Measurements from ENCODE around the gene CNTNAP2. TPM values are rescaled to one million over a fixed set of nuclear protein-coding genes. Genes with fewer than 3 reads are reported as not detected.

Gene CNTNAP2
- total and polyA plus RNA-seq, 2 of the 8 experiments (the other 6 are each of a cell fraction or from before 2014, with no cell fraction given) = 27.9 to 71.0 TPM

DNA sequence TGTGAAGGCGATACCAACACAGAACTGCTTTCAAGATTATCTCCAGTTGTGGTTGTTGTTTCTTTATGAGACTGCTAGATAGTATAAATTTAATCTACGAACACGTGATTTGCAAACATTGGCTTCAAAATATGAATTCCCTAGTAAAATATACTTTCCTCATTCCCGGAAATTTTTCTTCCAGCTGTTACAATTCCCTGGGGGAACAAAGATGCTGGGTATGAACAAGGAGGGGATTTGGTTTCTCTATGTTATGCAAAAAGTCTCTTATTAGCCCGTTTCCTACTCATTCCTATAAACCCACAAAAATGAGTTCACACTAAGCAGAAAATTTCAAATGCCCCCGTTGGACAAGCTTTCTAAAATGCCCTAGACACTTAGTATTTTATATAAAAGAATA, 928.3 kb downstream of the CNTNAP2 start:
- TF ChIP-seq CTBP2 (IDR thresholded peaks at IDR 0.05; ENCODE audit: borderline replicate concordance, insufficient read depth, insufficient read length, low read length) (no peak), TCF12 (IDR thresholded peaks at IDR 0.05; ENCODE audit: low read depth, low read length) (no peak), EZH2 (IDR thresholded peaks at IDR 0.05; ENCODE audit: low read depth, low read length, severe bottlenecking) (no peak), TAF7 (optimal IDR thresholded peaks at IDR 0.05; ENCODE audit: borderline replicate concordance, low read depth, low read length) (no peak), GTF2F1 (IDR thresholded peaks at IDR 0.05; ENCODE audit: borderline replicate concordance, low read depth, low read length) (no peak), CHD1 (IDR thresholded peaks at IDR 0.05; ENCODE audit: low read depth, low read length) (no peak), CEBPB (IDR thresholded peaks at IDR 0.05; ENCODE audit: low read depth, low read length) (no peak), ATF2 (IDR thresholded peaks at IDR 0.05; ENCODE audit: low read length) (no peak), JUND (IDR thresholded peaks at IDR 0.05; ENCODE audit: low read length) (no peak), CREB1 (IDR thresholded peaks at IDR 0.05) (no peak), CHD2 (IDR thresholded peaks at IDR 0.05; ENCODE audit: low read length) (no peak), EP300 (IDR thresholded peaks at IDR 0.05; ENCODE audit: borderline replicate concordance in 1 of 2, low read depth in 2 of 2, low read length in 2 of 2) (no peak)

More for the DNA sequence above, 928.3 kb downstream of the CNTNAP2 start:
- H3K23ac ChIP-seq (ENCODE audit: insufficient read length) = no peak overlapping the region
- no peaks in the 10 kb centered on the region for H3K36me3 ChIP-seq (ENCODE audit: control insufficient read depth in 2 of 4, insufficient read depth in 4 of 4, low read length in 3 of 4)
- H3K56ac ChIP-seq (replicated peaks; ENCODE audit: insufficient read length, low read depth, low read length) = no peak overlapping the region
- H4K91ac ChIP-seq (replicated peaks; ENCODE audit: insufficient read length, low read length) = no peak overlapping the region
- H2BK5ac ChIP-seq (ENCODE audit: low read depth, low read length) = no peak overlapping the region
- WGBS, 2 experiments (ENCODE audit: extremely low coverage in 1 of 2, insufficient coverage in 1 of 2, insufficient read length in 1 of 2, insufficient replicate concordance in 2 of 2, low coverage in 1 of 2, low lambda C conversion rate in 2 of 2, missing lambda C conversion rate in 1 of 2) = 83% methylated on average over 6 of the region's 6 CpGs; no CpG with 5 or more reads in 1 of the 2 experiments
- no peak overlapping the region for H4K8ac ChIP-seq (ENCODE audit: extremely low read depth, insufficient read depth, low read length)
- no peak overlapping the region for H2BK15ac ChIP-seq (ENCODE audit: low read length)
- DNase-seq (ENCODE audit: low read depth in 1 of 2, low spot score in 2 of 2) = no peak
- no peak overlapping the region for H3K18ac ChIP-seq (ENCODE audit: extremely low read depth, low read length)
- no peak overlapping the region for H3K14ac ChIP-seq (ENCODE audit: insufficient read length)
- ChIA-PET CTCF (ENCODE audit: partially characterized antibody) (interaction anchor here (0.7 kb wide), 1 partner anchor 10 kb away, joined by 3 read pairs; no protein-coding TSS in a partner anchor), POLR2A (ENCODE audit: partially characterized antibody) (no interaction called here)
- no peak overlapping the region for H2AFZ ChIP-seq (ENCODE audit: low read length)
- H2BK20ac ChIP-seq (ENCODE audit: low read length) = no peak overlapping the region
- no peaks in the 10 kb centered on the region for H3K79me1 ChIP-seq (ENCODE audit: low read depth, low read length)
- no peaks in the 10 kb centered on the region for H3K27me3 ChIP-seq (replicated peaks in 1 of 4; ENCODE audit: control insufficient read depth in 3 of 4, extremely low read depth in 1 of 4, insufficient read depth in 3 of 4, low read length in 3 of 4)
- H4K20me1 ChIP-seq (replicated peaks in 1 of 2; ENCODE audit: control insufficient read depth in 1 of 2, insufficient read depth in 2 of 2, low read length in 2 of 2) = no peaks in the 10 kb centered on the region
- H4K5ac ChIP-seq (ENCODE audit: insufficient read length, low read depth, low read length) = no peak overlapping the region
- H3K23me2 ChIP-seq (ENCODE audit: low read depth, low read length) = no peaks in the 10 kb centered on the region
- no peak for FAIRE-seq
- H2BK120ac ChIP-seq (replicated peaks; ENCODE audit: low read depth, low read length) = no peak overlapping the region
- no peak overlapping the region for H2AK5ac ChIP-seq (ENCODE audit: low read depth, low read length)
- H3K4ac ChIP-seq (replicated peaks; ENCODE audit: insufficient read length, low read depth, low read length) = no peak overlapping the region
- no peak overlapping the region for H3K9ac ChIP-seq (replicated peaks in 1 of 4; ENCODE audit: extremely low read depth in 1 of 4, low read depth in 3 of 4, low read length in 3 of 4)
- no peak overlapping the region for H2BK12ac ChIP-seq (ENCODE audit: low read depth, low read length)
- H3K4me3 ChIP-seq (ENCODE audit: extremely low read depth in 1 of 4, insufficient read depth in 2 of 4, low read depth in 3 of 4, low read length in 4 of 4) = no peak overlapping the region
- no peaks in the 10 kb centered on the region for H3K9me3 ChIP-seq (ENCODE audit: insufficient read depth in 2 of 2, low read depth in 1 of 2, low read length in 1 of 2)
- H3K27ac ChIP-seq (ENCODE audit: low read depth, low read length) = no peak overlapping the region
- no peak overlapping the region for H3K4me2 ChIP-seq (ENCODE audit: insufficient read depth in 1 of 2, low read depth in 2 of 2, low read length in 2 of 2)
- H3K4me1 ChIP-seq (replicated peaks in 1 of 4; ENCODE audit: control insufficient read depth in 3 of 4, insufficient read depth in 4 of 4, low read length in 3 of 4) = no peaks in the 10 kb centered on the region
- no peaks in the 10 kb centered on the region for H3K79me2 ChIP-seq (ENCODE audit: control insufficient read depth in 1 of 2, insufficient read depth in 2 of 2, low read length in 2 of 2)
